ENCODE results near the gene RASAL2.
"Not testable (repeated sequence)": the region's sequence is repeated elsewhere in the genome, so short reads cannot be mapped to it uniquely, and the experiment has no call there.

Gene RASAL2

DNA sequence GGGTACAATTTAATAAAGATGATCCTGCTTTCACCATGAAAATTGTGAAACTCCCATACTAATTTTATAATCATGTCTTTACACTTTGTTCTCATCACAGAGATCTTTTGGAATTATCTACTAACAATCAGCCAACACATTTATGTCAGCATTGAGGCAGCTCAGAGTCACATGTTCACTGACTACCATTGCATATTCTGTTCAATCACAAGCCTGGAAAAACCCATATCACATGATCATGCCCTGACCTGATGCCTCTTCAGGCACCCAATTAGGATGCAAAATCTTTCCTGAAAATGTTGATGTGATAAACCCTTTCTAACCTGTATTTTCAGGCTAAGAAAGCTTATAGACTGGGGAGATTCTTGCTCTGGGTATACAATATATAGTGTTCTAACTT, 21.6 kb upstream of the RASAL2 start:
- peak in 3 of 4 experiments; percentile 43 to 54 (median 45) for DNase-seq

GRCh38 chr1:178075333-178075732, 18.6 kb upstream of the RASAL2 start:
- no peak for DNase-seq

GRCh38 chr1:178076607-178077006, 17.3 kb upstream of the RASAL2 start:
- DNase-seq, result no peak

DNA sequence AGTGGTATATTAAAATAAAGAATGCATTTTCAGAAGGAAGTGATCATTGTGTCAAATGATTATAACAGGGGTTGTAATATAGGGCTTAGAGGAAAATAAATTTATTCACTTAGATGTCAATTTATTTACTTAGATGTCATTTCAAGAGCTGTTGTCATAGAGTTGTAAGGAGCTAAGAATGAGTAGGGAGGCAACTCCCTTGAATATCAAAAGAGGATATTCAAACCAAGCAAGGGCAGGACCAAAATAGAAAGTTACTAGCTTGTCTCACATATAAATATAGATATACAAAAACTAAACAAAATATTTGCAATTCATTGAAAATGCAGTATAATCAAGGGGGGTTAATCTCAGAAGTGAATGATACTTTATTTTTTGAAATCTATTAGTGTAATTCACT, 16.0 kb upstream of the RASAL2 start:
- no peak for DNase-seq

DNA sequence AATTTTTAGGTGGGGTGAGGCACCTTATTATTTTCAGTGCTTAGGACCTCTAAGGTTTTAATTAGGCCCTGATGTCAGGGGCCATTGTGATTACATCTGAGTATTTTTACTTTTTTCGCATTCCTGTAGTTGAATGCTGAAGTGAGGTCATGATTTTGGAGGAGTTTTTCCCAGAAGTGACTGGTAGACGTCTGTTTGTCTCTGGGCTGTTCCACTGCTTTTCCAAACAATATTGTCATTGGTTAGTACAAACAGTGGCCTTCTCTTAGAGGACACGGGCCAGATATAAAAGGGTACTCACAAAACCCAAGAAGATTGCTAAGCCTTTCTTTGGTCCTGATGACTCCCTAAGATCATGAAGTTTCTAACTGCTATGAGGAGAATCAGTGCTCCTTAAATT, 7.6 kb upstream of the RASAL2 start:
- no peak for DNase-seq

DNA sequence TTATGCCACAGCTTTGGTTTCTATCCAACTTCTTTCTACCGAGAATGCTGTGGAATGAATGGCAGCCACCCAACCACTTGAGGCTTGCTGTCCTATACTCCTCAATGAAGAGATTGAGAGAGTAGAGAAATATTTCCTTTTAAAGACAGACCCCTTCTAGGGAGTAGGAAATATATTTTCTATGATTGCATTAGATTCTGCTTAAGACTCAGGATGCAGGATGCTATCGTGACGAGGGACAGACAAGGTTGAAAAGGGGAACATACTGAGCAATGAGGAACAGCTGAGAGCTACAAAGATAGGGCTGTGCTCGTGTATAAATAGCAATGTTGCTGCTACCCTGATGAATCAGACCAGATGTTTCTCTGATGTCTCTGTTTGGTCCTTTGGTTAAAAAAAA, 7.1 kb upstream of the RASAL2 start:
- peak; percentile 70 to 87 (median 80) for DNase-seq

- DNase-seq, result no peak
Measured at GRCh38 chr1:178088651-178089050, 5.3 kb upstream of the RASAL2 start.

- not testable (repeated sequence) for DNase-seq
Measured at GRCh38 chr1:178091454-178091853, 2.5 kb upstream of the RASAL2 start.

- no peak for DNase-seq
Measured at GRCh38 chr1:178091986-178092745, 1.7 kb upstream of the RASAL2 start.

- peak; percentile 17 to 51 (median 30) for DNase-seq
Measured at GRCh38 chr1:178092878-178093493, 918 bp upstream of the RASAL2 start.

DNA sequence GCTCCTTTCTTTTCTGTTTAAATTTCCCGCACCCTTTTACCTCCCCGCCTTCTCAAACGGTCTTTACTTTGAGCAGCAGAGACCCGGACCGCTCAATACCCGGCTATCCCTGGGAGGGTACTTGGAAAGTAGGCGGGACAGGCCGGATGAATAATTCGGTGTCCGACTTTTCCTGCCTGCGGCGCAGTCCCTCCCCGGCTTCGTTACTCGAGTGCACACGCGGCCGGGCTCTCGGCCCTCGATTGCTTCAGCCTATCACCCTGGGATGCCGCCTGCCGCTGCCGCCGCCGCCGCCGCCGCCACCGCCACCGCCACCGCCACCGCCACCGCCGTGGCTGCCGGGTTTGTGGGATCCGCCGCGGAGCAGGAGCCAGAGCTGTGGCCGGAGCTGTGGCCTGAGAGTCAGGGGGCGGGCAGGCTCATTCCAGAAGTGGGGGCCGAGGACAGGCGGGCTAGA, 382 bp upstream of the RASAL2 start:
- peak; percentile 92 to 97 (median 96) for DNase-seq

DNA sequence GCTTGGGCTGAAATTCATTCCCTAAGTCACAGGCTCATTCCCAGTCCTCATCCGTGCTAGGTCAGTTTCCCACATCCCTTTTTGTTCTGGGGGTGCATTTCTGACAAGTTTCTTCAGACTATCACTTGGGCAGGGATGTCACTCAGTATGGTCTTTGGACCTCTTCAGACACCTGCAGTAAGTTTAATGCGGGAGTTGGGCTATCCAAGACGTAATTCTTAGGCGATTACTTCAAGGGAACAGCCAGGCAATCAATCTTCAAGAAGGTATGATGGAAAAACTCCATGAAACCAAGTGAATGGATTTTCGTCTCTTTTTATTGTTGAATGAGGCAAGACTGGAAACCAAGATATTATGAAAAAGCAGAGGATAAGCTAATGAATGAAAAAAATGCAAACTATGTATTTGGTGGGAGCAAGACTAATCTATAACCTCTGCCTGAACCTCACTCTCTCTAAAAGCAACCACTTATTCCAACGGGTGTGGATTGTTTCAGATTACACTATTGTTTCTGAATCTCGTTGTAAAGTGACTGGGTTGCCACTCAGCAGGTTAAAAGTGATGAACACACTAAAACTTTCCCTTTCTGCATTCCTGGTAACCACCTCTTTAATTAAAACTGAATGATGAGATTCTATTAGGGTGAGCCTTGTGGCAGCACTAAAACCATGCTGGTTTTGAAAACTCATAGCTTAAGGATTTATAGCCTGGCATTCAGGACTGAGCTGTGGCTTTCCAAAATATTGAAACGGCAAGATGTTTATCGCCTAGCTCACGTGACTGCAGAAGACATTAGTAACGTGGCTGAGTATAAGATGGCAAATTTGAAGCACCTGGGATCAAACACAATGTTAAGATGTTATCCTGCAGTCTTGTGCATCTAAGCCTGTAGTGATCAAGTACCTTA, 1.1 kb downstream of the RASAL2 start:
- no peak for DNase-seq

DNA sequence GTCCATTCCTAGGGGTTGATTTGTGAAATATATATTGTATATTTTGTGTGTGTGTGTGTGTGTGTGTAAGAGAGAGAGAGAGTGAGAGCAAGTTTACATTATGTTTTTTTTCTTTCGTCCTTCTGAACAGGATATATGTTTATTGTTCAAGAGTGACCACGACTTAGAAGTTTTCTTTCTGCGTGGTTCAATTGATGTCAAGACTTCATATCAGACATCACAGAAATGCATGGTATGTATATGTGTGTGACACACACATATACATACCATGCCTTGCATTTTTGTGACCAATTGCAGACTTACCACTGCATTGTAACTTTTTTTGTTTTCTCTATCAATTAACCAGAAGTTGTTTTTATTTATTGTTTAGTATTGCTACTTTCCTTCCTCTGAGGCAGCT, 2.5 kb downstream of the RASAL2 start:
- DNase-seq, result no peak

GRCh38 chr1:178098262-178098661, 4.4 kb downstream of the RASAL2 start:
- no peak for DNase-seq

DNA sequence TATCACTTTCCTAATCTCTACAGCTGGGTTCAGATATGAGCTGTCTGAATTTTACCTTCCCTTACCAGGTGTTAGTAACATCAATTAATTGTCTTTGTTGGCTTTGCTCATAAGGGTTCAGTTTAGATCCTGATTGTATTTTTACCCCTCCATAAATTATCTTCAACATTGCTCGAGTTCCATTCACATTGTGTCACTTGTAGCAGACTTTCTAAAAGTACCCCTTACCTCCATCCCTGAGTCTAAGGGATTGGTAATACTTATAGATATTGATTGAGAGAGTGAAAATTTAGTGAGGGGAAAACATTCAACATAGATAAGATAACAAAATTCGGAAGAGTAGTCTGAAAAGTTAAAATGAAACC, 7.3 kb downstream of the RASAL2 start:
- DNase-seq, result no peak

GRCh38 chr1:178101654-178102053, 7.8 kb downstream of the RASAL2 start:
- DNase-seq, result no peak

GRCh38 chr1:178102218-178102617, 8.3 kb downstream of the RASAL2 start:
- no peak for DNase-seq

- no peak for DNase-seq
Measured at GRCh38 chr1:178107823-178108222, 13.9 kb downstream of the RASAL2 start.

DNA sequence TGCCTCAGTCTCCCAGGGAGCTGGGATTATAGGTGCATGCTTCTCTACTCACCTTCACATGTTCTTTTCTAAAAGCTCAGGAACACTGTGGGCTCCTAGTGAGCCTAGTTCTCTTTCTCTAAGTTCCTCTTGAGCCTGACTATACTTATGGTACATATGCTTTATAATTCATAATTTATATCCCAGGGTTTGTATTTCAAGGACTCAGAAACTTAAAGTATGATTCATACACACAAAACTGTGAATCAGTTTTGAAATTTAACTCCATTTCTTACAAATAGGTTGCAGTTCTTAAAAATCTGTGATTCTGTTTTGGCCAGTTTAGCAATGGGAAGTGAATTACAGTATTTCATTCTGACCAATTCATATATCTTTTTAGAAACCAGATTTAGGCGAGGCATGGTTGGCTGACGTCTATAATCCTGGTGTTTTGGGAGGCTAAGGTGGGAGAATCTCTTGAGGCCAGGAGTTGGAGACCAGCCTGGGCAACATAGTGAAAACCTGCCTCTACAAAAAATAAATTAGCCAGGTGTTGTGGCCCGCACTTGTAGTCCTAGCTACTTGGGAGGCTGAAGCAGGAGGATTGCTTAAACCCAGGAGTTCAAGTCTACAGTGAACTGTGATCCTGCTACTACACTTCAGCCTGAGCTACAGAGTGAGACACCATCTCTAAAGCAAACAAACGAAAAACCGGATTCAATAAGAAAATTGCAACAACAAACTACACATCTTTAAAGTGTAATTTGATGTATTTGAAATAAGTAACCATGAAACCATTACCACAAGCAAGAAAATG, 15.6 kb downstream of the RASAL2 start:
- DNase-seq, result peak in 2 of 4 experiments; percentile 30 to 54

DNA sequence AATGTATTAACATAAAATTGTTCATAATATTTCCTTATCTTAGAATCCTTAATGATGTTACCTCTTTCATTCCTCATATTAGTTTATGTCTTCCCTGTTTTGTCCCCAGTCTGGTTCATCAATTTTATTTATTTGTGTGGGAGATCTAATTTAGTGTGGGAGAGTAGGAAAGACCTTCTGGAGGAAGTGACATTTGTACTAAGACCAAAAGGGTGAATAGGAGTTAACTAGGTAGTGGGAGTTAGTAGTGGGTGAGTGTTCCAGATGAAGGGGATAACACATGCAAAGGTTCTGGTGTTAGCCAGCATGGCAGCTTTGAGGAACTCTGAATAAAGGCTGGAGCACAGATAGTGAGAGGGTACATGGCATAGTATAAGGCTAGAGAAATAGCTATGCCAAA, 21.4 kb downstream of the RASAL2 start:
- DNase-seq, result peak in 1 of 4 experiments; percentile 36

DNA sequence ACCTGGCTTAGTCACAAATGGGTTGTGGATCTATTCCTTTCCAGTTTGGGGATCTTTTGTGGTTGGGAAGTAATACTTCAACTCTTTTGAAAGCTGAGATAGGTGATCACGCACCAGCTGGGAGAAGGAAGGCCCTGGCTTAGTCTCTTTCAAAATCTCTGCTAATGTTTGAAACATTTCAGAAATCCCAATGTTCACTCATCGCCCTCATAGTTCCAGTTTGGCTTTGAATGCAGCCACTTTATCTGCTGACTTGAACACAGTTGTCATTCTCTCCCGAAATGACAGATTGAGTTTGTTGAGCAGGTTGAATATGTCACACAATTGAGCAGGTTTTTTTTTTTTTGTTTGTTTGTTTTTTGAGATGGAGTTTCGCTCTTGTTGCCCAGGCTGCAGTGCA, 24.6 kb downstream of the RASAL2 start:
- DNase-seq, result no peak

DNA sequence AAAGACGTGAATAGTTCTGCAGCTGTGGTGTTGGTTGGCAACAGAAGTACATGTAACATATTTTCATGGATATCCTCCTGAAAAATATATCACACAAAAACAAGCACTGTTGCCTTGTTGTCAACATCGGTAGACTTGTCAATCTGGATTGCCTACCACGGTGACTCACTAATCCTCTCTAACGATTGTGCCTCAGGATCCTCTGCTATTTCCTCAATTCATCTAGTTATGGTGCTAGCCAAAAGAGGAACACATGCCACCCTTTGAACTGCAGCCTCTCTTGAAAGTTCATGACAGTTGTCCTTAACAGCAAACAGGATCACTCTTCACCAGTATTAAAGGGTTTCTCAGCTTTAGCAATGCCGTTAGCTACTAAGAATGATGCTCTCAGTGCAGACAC, 25.7 kb downstream of the RASAL2 start:
- peak; percentile 78 to 93 (median 84) for DNase-seq

All from suppressor macrophage (primary cell).